NOMO-1 treated with DMSO at 0.1 percent for 48 hours (cell line): Measurements from ENCODE around the gene CSNK2A1.
"Not testable (repeated sequence)": the region's sequence is repeated elsewhere in the genome, so short reads cannot be mapped to it uniquely, and the experiment has no call there.

Source experiments
- DNase-seq: peaks from one replicate; lab custom pipeline; 2025; ENCODE audit not compliant: unreplicated experiment; lab: John Stamatoyannopoulos, UW

The CSNK2A1 gene

DNA sequence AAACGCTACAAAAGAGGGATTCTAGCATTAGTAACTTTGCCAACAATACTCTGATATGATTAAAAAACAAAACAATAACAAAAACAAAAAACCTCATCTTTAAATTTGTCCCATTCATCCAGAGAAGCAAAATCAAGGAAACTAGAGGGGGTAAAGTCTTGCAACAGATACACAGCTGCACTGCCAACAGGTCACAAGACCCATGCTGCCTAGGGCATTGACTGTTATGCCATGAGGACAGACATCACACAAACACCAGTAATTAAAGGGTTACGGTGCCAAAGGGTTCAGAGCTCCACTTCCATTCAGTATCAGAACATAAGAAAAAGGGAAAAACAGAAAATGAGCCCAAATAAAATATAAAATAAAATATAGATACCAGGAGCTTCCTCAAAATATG lies 82.9 kb downstream of the CSNK2A1 start:
- no peak for DNase-seq

DNA sequence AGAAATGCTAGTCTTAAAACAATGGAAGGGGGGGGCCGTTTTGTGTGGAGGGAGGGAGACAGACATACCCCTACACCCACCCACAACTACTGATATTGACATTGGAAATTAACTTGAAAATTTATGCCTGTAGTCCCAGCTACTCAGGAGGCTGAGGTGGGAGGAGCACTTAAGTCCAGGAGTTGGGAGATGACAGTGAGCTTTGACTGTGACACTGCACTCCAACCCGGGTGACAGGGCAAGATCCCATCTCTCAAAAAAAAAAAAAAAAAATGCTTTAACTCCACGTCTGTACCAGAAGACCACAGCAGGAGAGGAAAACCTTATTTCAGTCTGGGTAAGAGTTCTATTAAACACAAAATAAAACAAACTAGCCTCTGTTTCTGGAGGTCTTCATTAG lies 83.4 kb downstream of the CSNK2A1 start:
- DNase-seq: no peak

DNA sequence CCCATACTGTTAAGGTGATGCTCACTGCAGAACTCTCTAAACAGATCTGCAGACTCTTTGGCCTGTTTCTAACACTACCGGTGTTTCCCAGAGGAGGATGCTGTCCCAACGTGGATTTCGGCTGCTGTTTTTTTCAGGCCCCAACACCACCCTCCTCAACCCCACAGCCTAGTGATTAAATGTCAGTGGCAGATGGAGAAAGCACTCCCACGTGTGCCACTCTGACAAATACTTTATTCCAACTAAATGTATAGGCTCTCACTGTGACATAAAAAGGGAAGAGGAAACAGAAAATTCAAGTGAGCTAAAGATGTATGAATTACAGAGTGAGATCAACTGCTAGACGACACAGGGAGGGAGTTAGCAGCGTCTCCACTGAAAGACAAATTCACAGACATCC lies 84.8 kb downstream of the CSNK2A1 start:
- DNase-seq: no peak

DNA sequence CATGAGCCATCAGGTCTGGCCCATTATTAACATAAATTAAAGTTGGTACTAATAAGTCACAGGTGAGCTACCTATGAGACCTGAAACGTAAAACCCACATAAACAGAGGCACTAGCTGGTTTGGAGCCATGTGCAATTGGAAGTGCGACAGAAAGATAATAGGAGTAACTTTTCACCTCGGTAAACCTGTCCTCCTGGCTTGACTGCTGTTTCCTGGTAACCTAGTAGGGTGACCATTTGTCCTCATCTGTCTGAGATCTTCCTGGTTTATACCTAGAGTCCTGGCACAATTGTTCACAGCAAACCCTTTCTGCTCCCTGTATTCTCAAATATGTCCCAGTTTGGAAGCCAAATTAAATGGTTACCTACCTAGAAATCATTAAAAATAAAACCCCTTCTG lies 88.6 kb downstream of the CSNK2A1 start:
- no peak for DNase-seq

DNA sequence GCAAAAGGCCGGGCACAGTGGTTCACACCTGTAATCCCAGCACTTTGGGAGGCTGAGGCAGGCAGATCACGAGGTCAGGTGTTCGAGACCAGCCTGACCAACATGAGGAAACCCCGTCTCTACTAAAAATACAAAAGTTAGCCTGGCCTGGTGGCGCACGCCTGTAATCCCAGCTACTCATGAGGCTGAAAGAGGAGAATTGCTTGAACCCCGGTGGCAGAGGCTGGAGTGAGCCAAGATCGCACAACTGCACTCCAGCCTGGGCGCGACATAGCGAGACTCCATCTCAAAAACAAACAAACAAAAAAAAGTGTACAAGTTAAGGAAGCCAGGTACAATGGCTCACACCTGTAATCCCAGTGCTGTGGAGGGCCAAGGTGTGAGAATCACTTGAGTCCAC lies 91.6 kb downstream of the CSNK2A1 start:
- DNase-seq: not testable (repeated sequence)

DNA sequence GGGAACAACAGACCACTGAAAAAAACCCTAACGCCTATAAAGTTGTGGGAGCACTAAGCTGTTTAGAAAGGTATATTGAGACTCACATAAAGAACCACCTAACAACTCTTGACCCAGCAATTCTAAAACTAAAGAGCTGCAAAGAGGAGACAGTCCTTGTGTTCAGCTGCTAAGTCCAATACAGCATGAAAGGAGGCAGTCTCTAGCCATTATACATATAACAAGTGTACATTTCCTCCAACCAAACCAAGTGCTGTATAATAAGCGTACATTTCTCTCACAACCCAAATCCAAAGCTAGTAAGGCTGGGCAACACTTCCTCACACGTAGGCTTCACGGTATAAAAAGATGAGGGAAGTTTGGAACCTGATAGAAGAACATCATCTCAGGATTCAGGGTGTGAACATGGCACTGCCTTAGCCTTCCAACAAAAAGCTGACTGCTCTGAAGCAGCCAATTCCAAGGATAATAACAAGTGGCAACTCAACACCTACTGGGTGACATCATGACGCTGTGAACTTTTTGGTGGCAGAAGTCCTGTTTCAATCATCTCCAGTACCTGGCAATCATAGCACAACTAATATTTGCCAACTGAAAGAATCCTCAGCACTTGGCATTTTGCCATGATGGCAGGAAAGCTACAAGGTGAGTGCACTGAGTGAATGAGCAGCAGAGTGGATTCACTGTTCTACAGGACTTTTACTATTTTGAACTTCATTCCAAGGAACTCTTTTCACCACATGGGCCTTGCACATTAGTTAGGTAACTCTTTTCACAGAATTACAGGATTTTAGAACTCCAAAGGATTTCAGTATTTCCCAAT lies 97.9 kb downstream of the CSNK2A1 start:
- no peak for DNase-seq

DNA sequence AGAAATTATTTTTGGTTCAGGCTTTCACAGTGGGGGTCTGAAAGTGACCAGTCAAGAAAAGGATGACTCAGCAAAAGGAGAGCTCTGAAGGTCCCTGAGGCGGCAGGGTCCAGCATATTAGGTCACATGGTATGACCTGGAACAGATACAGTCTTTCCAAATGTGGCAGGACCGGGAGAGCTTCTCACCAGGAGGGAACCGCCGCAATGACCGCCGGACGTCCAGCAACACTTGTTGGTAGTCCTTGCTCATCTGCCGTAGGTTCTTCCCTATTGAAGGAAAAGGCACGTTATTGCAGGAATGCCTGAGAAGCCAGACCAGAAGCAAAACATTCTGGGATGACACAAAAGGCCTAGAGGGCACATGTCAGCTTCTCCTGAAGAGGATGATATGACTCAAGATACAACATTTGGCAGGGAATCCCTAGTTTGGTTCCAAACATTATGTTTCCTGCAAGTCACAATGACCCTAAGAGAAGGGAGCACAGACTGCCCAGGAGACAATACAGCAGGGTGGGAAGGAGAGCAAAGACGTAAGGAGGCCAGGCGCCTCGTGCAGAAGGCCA lies 98.6 kb downstream of the CSNK2A1 start:
- no peak for DNase-seq

DNA sequence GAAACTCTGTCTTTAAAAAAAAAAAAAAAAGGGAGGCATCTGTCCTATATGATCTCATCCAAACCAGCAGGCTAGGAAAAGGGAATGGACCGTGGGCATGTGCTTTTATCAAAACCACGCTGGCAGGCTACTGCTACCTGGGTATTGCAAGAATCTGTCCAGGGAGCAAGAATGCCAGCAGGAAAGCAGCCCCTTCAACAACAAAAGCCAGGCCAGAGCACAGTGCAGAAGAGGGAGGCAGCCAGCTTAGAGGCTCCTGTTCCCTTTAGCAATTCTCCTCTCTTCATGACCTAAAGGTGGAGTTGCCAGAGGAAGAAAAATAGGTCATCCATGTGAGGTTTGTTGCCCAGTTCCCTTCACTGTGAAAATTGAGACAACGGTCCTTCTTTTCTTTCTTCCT lies 99.5 kb downstream of the CSNK2A1 start:
- DNase-seq: no peak

DNA sequence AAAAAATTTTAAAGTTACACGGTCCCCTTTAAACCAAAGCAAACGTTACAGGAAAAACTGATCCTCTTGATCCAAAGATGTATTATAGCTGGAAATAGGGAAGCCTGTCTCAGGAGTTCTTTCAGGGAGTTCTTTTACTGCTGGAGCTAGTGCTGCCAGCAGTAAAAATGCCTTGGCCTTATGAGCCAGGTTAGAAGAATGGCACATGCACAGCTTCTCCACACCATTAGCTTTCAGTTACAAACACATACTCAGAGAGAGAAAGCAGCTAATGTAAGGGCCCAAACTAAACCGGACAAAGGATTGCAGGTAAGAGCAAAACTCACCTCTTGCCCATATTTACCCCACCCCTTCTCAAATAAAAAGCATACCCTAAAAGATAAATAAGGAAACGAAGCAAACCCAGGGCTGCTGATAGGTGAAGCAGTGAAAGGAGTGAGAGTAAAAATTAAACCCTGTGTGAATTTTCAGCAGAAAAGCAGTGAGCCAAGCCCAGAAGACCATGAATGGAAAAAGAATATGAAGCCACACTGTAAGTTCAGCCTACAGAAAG lies 100.3 kb downstream of the CSNK2A1 start:
- DNase-seq: no peak

DNA sequence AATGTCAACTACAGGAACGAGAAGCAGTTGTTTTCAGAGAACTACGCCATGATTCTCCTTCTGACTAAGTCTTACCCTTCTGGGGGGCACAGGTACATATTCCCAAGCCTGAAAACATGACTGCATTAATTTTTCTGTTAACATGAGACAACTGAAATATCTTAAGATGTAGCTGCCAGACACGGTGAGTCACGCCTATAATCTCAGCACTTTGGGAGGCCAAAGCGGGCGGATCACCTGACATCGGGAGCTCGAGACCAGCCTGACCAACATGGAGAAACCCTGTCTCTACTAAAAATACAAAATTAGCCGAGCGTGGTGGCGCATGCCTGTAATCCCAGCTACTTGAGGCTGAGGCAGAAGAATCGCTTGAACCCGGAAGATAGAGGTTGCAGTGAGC lies 103.0 kb downstream of the CSNK2A1 start:
- no peak for DNase-seq

DNA sequence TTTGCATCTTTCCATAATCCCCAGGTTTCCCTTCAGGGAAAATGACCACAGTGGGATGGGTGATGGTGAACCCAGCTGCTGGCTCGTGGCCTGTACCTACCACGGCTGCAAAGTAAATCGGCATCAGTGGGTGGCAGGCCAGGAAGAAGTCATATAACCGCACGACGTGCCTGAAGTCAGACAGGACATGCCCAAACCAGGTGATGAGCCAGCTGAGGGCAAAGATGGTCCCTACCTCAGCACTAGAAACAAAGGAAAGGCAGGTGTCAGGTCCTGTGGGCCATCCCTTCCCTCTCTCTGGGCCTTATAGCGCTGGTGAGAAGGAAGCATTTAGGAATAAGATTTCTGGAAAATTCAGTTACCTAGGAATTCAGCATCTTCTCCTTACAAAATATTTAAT lies 103.4 kb downstream of the CSNK2A1 start:
- no peak for DNase-seq

DNA sequence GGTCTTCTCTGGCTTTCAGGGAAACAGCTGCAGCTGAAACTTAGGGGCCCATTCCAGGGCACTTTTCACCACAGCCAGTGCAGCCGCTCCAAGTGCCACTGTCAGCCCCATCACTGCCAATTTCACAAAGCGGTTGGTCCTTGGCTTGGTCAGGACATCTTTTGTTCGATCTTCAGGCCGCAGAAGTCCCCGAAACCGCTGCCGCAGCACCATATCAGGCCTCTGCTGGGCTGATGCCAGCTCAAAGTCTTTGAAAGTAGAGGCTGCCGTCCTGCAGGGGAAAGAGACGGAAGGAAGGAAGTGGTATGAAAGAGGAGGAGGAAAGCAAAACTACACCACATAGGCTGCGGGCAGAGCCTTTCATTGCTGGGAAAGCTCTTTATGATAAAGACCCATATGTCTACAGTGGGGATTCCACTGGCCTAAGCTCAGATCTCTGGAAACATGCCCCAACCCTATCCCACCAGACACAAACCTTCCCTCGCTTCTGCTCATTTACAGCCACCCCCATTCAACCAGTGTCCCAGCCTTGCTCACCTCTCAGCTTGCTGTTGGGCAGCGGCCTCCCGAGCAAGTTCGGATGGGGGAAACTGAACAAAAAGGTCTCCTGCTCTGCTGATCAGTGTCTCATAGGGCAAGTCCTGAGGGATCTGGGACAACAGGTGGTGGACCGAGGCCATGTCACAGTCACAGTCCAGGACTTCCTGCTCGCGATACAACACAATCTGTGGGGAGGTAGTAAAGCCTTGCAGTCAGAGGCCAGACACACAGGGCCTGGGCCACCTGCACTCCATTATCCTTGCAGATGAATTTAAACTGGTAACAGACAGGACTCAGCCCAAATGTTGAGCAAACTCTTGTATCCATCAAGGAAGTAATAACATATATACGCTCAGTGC lies 104.8 kb downstream of the CSNK2A1 start:
- DNase-seq: no peak

DNA sequence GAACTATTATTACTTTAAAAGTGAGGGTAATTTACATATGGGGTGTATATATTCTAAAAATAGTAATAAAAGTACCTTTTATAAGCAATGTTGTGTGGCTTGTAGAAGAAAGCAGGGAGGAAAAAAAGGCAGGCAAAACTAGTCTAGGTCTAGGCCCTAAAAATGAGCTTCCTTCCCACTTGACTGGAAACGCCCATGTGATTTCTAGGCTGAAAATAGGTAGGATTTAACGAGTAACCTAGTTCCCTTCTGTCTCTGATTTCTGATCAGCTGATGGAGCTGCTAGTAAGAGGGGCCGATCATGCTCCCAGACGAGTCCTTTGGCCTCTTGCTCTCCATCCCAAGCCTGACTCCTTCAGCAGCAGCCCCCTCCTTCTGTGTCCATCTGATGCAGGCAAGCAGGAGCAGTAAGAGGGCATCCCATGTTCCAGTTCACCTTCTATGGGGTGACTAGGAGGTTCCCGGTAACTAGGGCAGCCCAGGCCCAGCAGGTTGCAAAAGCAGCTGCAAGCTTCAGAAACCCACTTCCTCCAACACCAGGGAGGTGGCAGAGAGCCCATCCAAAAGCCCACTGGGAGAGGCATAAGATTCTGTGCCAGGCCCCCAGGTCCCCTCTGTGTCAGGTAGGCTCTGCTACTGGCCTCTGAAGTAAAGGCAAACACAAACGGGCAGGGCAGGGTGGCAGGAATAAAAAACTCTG lies 105.7 kb downstream of the CSNK2A1 start:
- no peak for DNase-seq

DNA sequence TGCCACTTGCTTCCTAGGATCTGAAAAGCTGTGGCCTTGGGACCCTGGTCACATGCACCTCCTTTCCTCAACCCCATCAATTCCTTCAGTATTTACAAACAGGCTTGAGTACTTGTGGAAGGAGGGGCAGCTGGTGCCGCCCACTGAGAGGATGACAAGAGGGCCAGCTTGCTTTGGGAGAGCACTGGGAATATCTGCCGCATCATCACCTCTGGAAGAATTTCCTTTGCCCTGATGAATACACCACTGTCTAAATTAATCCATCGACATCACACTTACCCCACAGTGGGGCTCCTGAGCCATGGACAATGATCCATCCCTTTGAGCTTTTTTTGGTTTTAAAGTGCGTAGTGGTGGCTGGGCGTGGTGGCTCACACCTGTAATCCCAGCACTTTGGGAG lies 107.1 kb downstream of the CSNK2A1 start:
- DNase-seq: no peak

DNA sequence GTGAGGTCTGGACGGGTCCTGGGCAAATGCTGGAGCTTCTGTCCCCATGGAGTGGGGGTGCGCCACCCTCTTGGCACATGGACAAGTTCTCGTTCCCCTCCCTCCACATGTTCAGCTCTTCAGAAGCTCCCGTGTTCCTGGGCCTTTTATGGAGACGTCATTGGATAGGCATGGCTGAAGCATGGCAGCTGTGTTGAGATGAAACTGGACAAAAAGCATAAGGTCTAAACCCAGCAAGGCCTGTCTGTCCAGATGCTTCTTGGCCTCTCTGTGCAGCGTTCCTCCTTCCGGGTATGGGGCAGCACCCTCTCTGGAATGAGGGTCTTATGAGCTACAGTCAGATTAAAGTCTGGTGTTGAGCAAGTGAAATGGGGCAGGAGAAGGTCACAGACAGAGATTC lies 108.0 kb downstream of the CSNK2A1 start:
- DNase-seq: no peak

DNA sequence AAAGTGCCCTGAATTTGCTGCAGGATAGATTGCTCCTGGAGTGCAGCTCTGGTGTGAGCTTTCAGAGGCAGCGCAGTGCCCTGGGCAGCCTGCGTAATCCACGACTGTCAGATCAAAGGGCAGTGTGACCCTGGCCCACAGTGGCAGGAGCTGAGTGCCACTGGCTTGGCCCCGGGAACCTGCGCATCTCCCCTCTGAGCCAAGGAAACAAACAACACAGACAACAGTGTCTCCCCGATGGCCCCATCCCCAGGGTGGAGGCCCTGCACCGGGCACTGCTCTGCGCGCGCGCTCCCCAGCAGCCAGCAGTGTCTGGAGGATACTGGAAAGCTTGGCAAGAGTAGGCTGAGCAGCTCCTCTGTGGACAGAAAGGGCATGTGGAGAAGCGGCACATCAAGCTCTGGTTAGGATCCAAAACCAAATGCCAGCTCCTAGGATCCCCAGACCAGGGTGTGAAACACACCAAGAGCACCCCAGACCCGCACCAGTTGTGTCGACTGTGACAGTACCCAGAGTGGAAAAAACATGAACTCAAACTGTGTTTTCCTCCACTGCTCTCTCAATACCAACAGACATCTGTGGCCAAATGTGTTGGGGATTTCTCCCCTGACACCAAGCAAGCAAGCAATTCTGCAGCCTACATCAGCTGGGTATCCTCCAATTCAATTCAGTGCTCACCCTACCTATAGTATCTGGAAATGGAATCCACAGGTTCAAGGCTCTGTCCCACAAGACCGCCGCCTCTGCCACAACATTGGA lies 108.8 kb downstream of the CSNK2A1 start:
- no peak for DNase-seq

DNA sequence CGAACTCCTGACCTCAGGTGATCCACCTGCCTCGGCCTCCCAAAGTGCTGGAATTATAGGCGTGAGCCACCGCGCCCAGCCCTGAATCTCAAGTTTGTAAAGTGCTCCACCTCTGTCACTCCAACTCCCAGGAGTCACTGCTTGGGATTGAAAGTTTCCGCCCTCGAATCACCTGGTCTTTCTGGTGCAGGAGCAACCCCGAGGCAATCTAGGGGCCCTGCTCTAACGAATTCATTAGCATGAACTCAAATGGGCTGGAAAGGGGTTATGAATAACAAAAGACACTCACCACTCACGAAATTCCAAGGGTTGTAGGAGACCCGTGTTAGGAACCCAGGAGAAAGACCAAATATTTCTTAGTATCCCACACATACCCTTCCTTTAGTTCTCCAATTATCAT lies 109.4 kb downstream of the CSNK2A1 start:
- no peak for DNase-seq

DNA sequence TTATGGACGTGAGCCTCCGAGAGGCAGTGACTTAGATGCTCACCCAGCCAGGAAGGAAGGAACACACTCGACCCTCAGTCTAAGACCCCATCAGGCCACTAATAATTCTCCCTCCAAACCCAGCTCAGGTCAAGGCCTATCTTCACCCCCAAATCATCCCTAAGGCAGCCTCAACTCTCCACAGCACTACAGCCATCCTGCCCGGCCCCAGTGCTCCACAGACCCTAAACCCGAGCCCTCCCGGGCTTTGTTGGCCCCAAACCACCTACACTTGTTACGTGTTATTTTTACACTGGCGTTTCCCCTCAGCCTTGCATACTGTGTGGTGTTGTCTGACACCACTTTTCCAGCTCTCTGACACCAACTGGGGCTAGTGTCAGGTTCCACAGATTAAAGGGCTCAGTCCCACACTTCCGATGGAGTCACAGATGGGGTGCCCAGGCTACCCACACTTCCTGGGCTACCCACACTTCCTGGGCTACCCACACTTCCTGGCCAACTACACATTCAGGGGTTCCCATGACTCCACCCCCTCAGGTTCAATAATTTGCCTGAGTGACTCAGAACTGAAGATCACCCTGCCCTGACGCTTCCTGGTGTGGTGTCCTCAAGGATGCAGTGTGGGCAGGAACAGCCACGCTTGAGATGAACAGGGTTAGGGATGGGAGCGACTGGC lies 110.2 kb downstream of the CSNK2A1 start:
- no peak for DNase-seq

DNA sequence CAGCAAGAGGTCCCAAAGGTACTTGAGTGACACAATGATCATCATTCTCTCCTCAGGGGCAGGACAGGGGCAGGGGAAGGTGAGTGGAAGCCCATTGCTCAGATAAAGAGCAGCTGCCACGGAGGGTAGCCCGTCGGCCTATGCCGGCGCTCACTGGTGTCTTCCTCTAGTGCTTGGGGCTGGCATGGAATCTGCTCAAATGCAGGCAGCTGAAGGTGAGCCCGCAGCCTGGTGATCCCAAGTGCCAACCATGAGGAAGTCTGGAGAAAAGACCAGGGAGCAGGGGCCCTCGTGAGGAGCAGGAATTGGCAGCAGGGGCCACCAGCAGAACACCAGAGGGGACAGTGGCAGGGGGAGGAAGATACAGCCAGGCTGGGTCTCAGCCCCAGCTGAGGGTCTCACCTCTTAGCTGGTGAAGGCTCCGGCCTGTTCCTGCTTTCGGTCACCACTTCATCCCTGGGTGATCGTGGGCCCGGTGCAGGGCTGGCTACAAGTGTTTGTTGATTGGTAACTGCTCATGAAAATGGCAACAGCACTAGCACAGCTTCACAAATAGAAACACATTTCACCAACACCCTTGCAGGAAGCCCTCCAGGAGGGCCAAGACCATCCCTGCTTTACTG lies 110.8 kb downstream of the CSNK2A1 start:
- DNase-seq: no peak
